Stimulated activated CD8-positive, alpha-beta memory T cell treated with anti-CD3 and anti-CD28 coated beads, Interleukin-15, amount 100 ng/mL, for 4 hours (primary cell): ENCODE results near the gene FAM227B.
"Not testable (repeated sequence)": the region's sequence is repeated elsewhere in the genome, so short reads cannot be mapped to it uniquely, and the experiment has no call there.

Experiments used
- DNase-seq, 2 donors: peaks; one replicate each; pipeline ENCODE4 v3.0.0-alpha.2; 2020; ENCODE audit warnings: low read depth in 2 of 2

The FAM227B gene

GRCh38 chr15:49495993-49496753 lies 124.4 kb downstream of the FAM227B start:
- no peak for DNase-seq

DNA sequence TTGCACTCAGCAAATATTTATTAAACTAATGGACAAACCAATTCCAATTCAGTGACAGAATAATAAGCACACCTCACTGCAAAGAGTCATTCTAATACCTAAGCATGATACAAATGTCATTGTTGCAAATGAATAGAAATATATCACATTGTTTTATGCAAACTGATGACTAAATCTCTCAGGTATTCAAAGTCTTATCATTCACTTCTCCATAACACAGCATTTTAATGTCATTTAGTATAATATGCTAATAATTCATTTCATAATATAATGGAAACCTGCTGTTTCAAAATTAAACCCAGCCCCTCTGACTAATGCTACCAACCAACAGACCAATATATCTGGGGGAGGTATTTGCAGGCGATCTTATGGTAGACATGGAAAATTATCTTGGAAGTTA lies 125.8 kb downstream of the FAM227B start:
- no peak for DNase-seq

DNA sequence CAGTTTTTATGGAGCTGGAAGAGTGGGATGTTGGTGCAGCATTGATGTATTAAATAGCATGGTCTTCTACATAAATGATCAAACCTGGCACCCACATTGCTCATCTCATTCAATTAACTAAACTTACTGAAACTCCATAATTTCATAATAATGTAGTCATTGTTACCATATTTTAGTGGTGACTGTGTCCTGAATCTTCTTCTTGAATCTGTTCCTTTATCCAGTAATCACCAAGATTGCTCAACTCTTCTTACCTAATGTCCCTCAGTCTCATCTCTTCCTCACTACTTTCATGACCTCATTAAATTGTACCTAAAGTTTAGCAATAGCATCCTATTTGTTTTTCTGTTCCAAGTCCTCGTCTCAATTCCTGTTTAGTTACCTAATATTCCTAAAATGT lies 127.8 kb downstream of the FAM227B start:
- DNase-seq, result no peak

- no peak for DNase-seq
These were observed 128.5 kb downstream of the FAM227B start for GRCh38 chr15:49492151-49492550.

- DNase-seq, result no peak
These were observed 129.7 kb downstream of the FAM227B start for GRCh38 chr15:49490966-49491365.

GRCh38 chr15:49485401-49485800 lies 135.2 kb downstream of the FAM227B start:
- DNase-seq, result not testable (repeated sequence)

DNA sequence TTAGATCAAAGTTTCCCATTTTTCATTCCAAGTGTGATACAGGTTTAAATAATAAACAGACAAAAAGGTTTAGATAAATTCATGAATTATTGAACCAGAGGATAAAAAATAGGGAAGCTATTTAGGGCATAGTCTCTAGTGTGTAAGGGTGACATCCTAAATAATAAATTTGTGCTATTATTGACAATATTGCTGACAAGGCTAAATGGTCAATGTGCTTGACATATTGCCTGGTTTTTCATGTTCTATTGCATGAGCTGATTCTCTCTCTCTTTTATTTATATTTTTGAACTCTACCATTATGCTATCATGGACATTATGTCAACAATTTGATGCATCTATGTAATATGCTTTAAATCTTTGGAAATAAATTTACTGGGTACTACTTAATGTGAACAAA lies 141.6 kb downstream of the FAM227B start:
- DNase-seq, result not testable (repeated sequence)

DNA sequence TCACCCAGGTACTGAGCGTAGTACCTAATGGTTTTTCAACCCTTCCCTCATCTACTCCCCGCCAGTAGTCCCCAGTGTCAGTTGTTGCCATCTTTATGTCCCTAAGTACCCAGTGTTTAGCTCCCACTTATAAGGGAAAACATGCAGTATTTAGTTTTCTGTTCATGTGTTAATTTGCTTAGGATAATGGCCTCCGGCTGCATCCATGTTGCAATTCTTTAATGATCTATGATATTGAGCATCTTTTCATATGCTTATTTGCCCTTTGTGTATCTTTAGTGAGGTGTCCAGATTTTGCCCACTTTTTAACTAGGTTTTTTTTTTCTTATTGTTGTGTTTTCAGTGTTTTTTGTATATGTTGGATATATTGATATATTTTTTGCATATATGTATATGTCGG lies 142.6 kb downstream of the FAM227B start:
- DNase-seq, result not testable (repeated sequence)

GRCh38 chr15:49473031-49473430 lies 147.6 kb downstream of the FAM227B start:
- DNase-seq, result no peak

- no peak for DNase-seq
These were observed 148.3 kb downstream of the FAM227B start for GRCh38 chr15:49472338-49472737.

GRCh38 chr15:49471733-49472132 lies 148.9 kb downstream of the FAM227B start:
- DNase-seq, result no peak

DNA sequence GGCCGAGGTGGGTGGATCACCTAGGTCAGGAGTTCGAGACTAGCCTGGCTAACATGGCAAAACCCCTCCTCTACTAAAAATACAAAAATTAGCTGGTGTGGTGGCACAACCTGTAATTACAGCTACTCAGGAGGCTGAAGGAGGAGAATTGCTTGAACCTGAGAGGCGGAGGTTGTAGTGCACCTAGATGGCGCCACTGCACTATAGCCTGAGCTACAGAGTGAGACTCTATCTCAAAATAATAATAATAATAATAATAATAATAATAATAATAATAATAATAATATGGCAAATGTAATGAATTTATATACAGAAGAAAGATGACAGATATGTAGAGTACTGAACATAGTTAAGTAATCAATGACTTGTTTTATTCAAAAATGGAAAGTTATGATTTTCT lies 149.4 kb downstream of the FAM227B start:
- not testable (repeated sequence) for DNase-seq

DNA sequence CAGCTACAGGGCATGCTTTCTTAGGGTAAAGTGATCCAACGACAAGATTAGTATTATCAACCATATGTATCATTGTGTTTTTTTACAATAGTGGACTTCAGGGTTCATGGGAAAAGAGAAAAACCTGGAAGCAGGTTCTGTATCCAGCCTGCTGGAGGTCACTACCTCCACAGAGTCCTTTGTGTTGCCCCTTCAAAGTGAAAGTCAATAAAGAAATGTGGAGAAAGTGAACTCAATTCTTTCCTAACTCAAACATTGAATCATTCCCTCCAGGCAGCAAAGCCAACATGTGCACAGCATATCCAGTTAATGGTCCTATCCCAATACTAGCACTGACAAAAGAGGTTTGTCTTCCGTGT lies 152.2 kb downstream of the FAM227B start:
- DNase-seq, result no peak

- DNase-seq, result no peak
These were observed 152.7 kb downstream of the FAM227B start for GRCh38 chr15:49467746-49468480.

DNA sequence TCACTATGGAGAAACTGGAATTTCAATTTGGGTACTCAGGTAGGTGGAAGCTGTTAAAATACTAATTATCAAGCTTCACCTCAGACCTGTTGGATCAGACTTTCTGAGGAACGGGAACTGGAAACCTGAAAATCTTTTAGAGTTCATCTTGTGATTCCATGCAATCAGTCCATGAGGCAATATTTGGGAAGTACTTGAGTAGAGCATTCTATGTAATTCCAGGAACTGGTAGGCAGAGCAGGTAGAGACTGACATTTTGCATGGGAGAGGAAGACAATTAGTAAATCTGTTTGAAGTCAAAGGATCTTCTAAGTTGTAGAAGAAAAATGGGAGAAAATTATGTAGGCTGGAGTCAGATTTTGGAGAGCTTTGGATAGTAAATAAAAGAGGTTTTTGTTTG lies 154.5 kb downstream of the FAM227B start:
- DNase-seq, result no peak

DNA sequence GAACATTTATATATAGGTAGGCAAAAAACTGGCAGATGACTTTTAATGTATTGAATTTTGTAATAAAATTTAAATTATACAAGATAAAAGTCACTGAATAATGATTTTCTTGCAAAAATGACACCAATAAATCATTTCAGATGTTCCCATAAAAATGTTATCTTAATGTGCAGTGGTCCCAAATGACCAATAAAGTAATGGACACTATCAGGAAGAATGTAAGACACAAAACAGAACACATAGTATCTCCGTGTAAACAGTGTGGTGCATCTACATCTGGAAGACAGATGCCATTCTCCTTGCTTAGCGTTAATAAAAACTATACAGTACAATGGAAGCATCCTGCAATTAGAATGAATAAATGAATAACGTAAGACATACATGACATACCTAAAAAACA lies 156.1 kb downstream of the FAM227B start:
- no peak for DNase-seq

GRCh38 chr15:49462232-49462844 lies 158.3 kb downstream of the FAM227B start:
- DNase-seq, result no peak

- no peak for DNase-seq
These were observed 160.1 kb downstream of the FAM227B start for GRCh38 chr15:49460411-49460941.

DNA sequence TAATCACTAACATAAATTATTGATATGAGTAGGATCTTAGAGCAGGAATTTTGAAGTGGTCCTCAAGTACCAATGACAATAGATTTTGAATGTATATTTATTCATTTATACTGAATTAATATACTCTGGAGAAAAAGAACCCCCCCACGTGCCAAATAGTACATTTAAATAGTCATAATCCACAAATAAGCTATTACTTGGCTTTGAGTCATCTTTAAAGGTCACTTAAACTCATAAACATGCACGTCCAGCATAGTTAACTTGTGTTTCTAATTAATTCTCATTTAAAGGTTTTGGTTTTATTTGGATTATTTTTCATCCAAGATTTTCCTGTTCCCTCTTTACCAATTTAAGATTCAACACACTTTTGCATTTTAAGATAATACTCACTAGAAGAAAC lies 162.5 kb downstream of the FAM227B start:
- DNase-seq, result no peak

GRCh38 chr15:49456166-49456565 lies 164.5 kb downstream of the FAM227B start:
- DNase-seq, result no peak

- no peak for DNase-seq
These were observed 168.0 kb downstream of the FAM227B start for GRCh38 chr15:49452595-49452994.

DNA sequence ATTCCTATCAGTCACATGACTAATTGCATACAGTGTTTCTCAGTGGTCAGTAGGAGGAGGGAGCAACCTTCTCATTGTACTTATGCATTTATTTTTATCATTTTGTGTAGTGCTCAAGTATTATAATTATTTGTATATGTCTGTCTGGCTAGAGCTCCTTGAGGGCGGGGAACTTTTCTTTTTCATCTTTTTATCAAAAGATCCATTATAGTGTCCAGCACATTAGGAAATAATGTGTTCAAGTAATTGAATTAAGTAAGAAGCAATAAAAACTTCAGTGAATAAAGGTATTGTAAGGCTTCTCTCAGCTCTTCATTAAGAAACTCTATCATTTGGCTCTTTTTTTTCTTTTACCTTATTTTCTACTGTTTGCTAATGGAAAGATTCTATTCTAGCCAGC lies 178.8 kb downstream of the FAM227B start:
- DNase-seq, result no peak

GRCh38 chr15:49441356-49441755 lies 179.3 kb downstream of the FAM227B start:
- no peak for DNase-seq
